Measurements from ENCODE around the gene LDLRAD1. TPM values are rescaled to one million over a fixed set of nuclear protein-coding genes. Genes with fewer than 3 reads are reported as not detected.
"Not testable (repeated sequence)": the region's sequence is repeated elsewhere in the genome, so short reads cannot be mapped to it uniquely, and the experiment has no call there.

Gene LDLRAD1
- polyA plus RNA-seq, 1 donor (not counting 4 experiments of a cell fraction or from before 2014, with no cell fraction given), result not detected

- dilution Hi-C loops (cut with MboI; ENCODE audit: extremely low pct_ligation_motif_present, low sequenced_read_pairs), result no loop called here
- no peak overlapping the region for H3K4me2 ChIP-seq (ENCODE audit: control insufficient read depth, extremely low read depth, insufficient read depth, low read depth, low read length)
- no peaks in the 10 kb centered on the region for H3K9me1 ChIP-seq (ENCODE audit: control insufficient read depth, extremely low read depth, insufficient read depth, low read length)
- H3K36me3 ChIP-seq (ENCODE audit: control insufficient read depth in 2 of 2, extremely low read depth in 1 of 2, insufficient read depth in 2 of 2, low read length in 2 of 2), result no peaks in the 10 kb centered on the region
- FAIRE-seq (no peak), DNase-seq (ENCODE audit: low read depth, low spot score) (no peak)
- peaks cover 9% of the 10 kb centered on the region for H3K4me1 ChIP-seq (ENCODE audit: control insufficient read depth, extremely low read depth, insufficient read depth, low read length)
- no peak overlapping the region for H3K27ac ChIP-seq (ENCODE audit: control insufficient read depth, insufficient read depth, low read length)
- H3K4me3 ChIP-seq (ENCODE audit: control insufficient read depth in 2 of 3, extremely low read depth in 1 of 3, insufficient read depth in 2 of 3, low read depth in 1 of 3, low read length in 3 of 3), result no peak overlapping the region
- H3K9me3 ChIP-seq (ENCODE audit: control insufficient read depth, low read depth, low read length), result no peaks in the 10 kb centered on the region
- H4K20me1 ChIP-seq (ENCODE audit: control insufficient read depth, extremely low read depth, insufficient read depth, low read length), result no peaks in the 10 kb centered on the region
- no peaks in the 10 kb centered on the region for H3K27me3 ChIP-seq (ENCODE audit: control insufficient read depth, extremely low read depth, insufficient read depth, low read length)
- no peaks in the 10 kb centered on the region for H3K79me2 ChIP-seq (ENCODE audit: control insufficient read depth, insufficient read depth, low read length)
- no peak for TF ChIP-seq CTCF (optimal IDR thresholded peaks at IDR 0.05 in 1 of 3, IDR thresholded peaks at IDR 0.05 in 1 of 3, conservative IDR thresholded peaks at IDR 0.05 in 1 of 3; ENCODE audit: extremely low read depth in 1 of 3, insufficient read depth in 2 of 3, low read length in 3 of 3)
- TF ChIP-seq EZH2 (IDR thresholded peaks at IDR 0.05; ENCODE audit: low read length), result no peak
- no peak overlapping the region for H2AFZ ChIP-seq (ENCODE audit: control insufficient read depth, low read length)
- H3K9ac ChIP-seq (ENCODE audit: control insufficient read depth, extremely low read depth, insufficient read depth, low read length), result no peak overlapping the region
These were observed 13.4 kb downstream of the LDLRAD1 start for GRCh38 chr1:54004481-54005049.

GRCh38 chr1:54003750-54004480 lies 14.1 kb downstream of the LDLRAD1 start:
- H4K20me1 ChIP-seq (ENCODE audit: control insufficient read depth, extremely low read depth, insufficient read depth, low read length); FAIRE-seq; H3K9ac ChIP-seq (ENCODE audit: control insufficient read depth, extremely low read depth, insufficient read depth, low read length); H3K79me2 ChIP-seq (ENCODE audit: control insufficient read depth, insufficient read depth, low read length); H3K9me3 ChIP-seq (ENCODE audit: control insufficient read depth, low read depth, low read length); H3K36me3 ChIP-seq (ENCODE audit: control insufficient read depth in 2 of 2, extremely low read depth in 1 of 2, insufficient read depth in 2 of 2, low read length in 2 of 2); H3K4me2 ChIP-seq (ENCODE audit: control insufficient read depth, extremely low read depth, insufficient read depth, low read depth, low read length); H3K27ac ChIP-seq (ENCODE audit: control insufficient read depth, insufficient read depth, low read length); H3K9me1 ChIP-seq (ENCODE audit: control insufficient read depth, extremely low read depth, insufficient read depth, low read length); H2AFZ ChIP-seq (ENCODE audit: control insufficient read depth, low read length); H3K4me1 ChIP-seq (ENCODE audit: control insufficient read depth, extremely low read depth, insufficient read depth, low read length); DNase-seq (ENCODE audit: low read depth, low spot score); H3K27me3 ChIP-seq (ENCODE audit: control insufficient read depth, extremely low read depth, insufficient read depth, low read length); dilution Hi-C loops (cut with MboI; ENCODE audit: extremely low pct_ligation_motif_present, low sequenced_read_pairs); H3K4me3 ChIP-seq (ENCODE audit: control insufficient read depth in 2 of 3, extremely low read depth in 1 of 3, insufficient read depth in 2 of 3, low read depth in 1 of 3, low read length in 3 of 3): not testable (repeated sequence)

Measured in keratinocyte (primary cell).